Colonic mucosa (tissue), 4 donors: ENCODE measurements around the gene ECEL1. TPM values are rescaled to one million over a fixed set of nuclear protein-coding genes. Genes with fewer than 3 reads are reported as not detected.

ENCODE experiments used
- DNase-seq: peaks from one replicate; pipeline ENCODE4 v3.0.0-alpha.2; 2020
- H3K27ac ChIP-seq: fragments of 200-600 bp; one replicate; pipeline ENCODE4 v1.8.0; 2021
- H3K27me3 ChIP-seq: fragments of 200-600 bp; one replicate; pipeline ENCODE4 v1.8.0; 2021
- H3K36me3 ChIP-seq: fragments of 200-600 bp; one replicate; pipeline ENCODE4 v1.8.0; 2021
- H3K4me1 ChIP-seq: fragments of 200-600 bp; one replicate; pipeline ENCODE4 v1.8.0; 2021; ENCODE audit warnings: mild to moderate bottlenecking
- H3K4me3 ChIP-seq: fragments of 200-600 bp; one replicate; pipeline ENCODE4 v1.8.0; 2021
- H3K9ac ChIP-seq, 2 donors: one replicate each; pipeline ENCODE4 v1.7.0; 2013; ENCODE audit warnings: control low read depth in 2 of 2, low read depth in 2 of 2, low read length in 2 of 2
- H3K9me3 ChIP-seq: fragments of 200-600 bp; one replicate; pipeline ENCODE4 v1.8.0; 2021
- intact Hi-C: fragments of 100-400 bp; cut with DNase I; formaldehyde crosslinking; loops from one replicate; pipeline ENCODE4 v1.14.1; 2022
- total RNA-seq, 2 donors: library from RNA; stranded (reverse); fragmentation: NEBNext Ultra II Directional in 1 of 2; extraction: Animal tissue kit (Norgen Biotek cat#: 25700) in 1 of 2; gene quantifications; one replicate each; pipeline ENCODE4 v1.2.1, GENCODE V29; 2021
- TF ChIP-seq, protein P1 (sequence below): fragments of 200-600 bp; IDR thresholded peaks from one replicate; pipeline ENCODE4 v1.8.0; 2022; ENCODE audit warnings: antibody characterized with exemption, mild to moderate bottlenecking
- donor health status: healthy.
- donor health status: DM: no; HTN: no; CAD: no.
- donor health status: DM: no; HTN: no; CAD: no.

The ECEL1 gene
- total RNA-seq, 2 donors from 2014 or later: 0.12 to 0.40 TPM

DNA sequence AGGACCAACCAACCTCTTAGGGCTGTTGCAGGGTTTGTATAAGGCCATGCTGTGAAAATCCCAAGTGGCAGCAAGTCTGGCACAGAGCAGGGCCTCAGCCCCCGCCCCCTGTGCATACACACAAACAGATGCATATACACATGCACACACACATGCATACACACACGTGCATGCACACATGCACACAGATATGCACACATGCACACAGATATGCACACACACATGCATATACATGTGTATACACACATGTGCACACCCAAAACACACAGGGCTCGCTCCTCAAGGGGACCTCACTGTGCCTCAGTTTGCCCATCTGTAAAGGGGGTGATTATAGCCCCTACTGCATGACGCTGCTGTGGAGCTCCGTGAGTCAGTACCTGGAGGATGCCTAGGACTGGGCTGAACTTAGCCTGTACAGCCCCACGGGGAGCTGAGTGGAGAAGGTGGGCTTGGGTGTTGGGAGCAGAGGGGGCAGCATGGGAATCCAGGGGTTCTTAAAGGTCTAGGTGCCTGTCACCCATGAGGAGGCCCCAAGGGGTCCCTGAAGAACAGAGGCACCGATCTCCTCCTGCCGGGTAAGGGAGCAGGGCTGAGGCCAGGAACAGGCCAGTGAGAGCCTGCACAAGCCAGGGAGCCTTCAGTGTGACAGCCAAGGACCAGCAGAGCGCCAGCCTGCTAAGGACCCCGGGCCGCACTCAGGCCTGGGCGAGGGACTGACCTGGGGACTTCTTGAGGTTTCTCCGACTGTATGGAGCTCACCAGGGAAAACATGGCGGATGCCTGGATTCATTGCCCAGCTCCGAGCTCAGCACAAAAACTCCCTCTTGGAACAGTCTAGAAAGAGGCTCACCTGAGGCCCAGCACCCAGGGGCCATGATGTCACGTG, 55.7 kb downstream of the ECEL1 start:
- Histone ChIP-seq H3K27me3 (no peaks in the 10 kb centered on the region), H3K4me3 (no peak overlapping the region), H3K27ac (no peak overlapping the region), H3K36me3 (no peaks in the 10 kb centered on the region), H3K4me1 (no peaks in the 10 kb centered on the region), H3K9ac (no peak overlapping the region), H3K9me3 (no peaks in the 10 kb centered on the region)
- intact Hi-C loops: no loop called here
- no peak for DNase-seq
- TF ChIP-seq, protein P1, sequence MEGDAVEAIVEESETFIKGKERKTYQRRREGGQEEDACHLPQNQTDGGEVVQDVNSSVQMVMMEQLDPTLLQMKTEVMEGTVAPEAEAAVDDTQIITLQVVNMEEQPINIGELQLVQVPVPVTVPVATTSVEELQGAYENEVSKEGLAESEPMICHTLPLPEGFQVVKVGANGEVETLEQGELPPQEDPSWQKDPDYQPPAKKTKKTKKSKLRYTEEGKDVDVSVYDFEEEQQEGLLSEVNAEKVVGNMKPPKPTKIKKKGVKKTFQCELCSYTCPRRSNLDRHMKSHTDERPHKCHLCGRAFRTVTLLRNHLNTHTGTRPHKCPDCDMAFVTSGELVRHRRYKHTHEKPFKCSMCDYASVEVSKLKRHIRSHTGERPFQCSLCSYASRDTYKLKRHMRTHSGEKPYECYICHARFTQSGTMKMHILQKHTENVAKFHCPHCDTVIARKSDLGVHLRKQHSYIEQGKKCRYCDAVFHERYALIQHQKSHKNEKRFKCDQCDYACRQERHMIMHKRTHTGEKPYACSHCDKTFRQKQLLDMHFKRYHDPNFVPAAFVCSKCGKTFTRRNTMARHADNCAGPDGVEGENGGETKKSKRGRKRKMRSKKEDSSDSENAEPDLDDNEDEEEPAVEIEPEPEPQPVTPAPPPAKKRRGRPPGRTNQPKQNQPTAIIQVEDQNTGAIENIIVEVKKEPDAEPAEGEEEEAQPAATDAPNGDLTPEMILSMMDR: no peak

Other genes with a start within 250 kb of the ECEL1 start
- gene ALPP, start 109.1 kb downstream of the ECEL1 start, total RNA-seq: under 1 TPM; 0.11 to 0.37 TPM
- 1 to 10 TPM; 1.7 to 3.3 TPM for gene ALPG, start 81.0 kb downstream of the ECEL1 start, total RNA-seq
- 10 to 100 TPM in 1 of 2 donors, 1 to 10 TPM in 1; 9.4 to 27.1 TPM for gene ALPI, start 31.7 kb downstream of the ECEL1 start, total RNA-seq
- not detected for gene PRSS56, start 32.6 kb upstream of the ECEL1 start, total RNA-seq
- not detected for gene CHRND, start 38.3 kb upstream of the ECEL1 start, total RNA-seq
- not detected for gene CHRNG, start 51.9 kb upstream of the ECEL1 start, total RNA-seq
- gene TIGD1, start 62.7 kb upstream of the ECEL1 start, total RNA-seq: 1 to 10 TPM; 3.0 to 4.4 TPM
- 100 to 1,000 TPM in 1 of 2 donors, 10 to 100 TPM in 1; 99.5 to 109 TPM for gene EIF4E2, start 62.9 kb upstream of the ECEL1 start, total RNA-seq
- 1 to 10 TPM; 1.4 to 3.4 TPM for gene EFHD1, start 145.8 kb upstream of the ECEL1 start, total RNA-seq
- 10 to 100 TPM; 48.8 to 49.3 TPM for gene GIGYF2, start 209.5 kb upstream of the ECEL1 start, total RNA-seq